GM15510 (cell line): ENCODE results near the gene CPA5.

Experiments used
- POLR2A ChIP-seq: IDR thresholded peaks from 3 replicates; pipeline ENCODE4 v1.6.1; 2011; ENCODE audit warnings: borderline replicate concordance; ENCODE audit not compliant: insufficient read length; ENCODE audit errors: extremely low read depth

CPA5 gene

GRCh38 chr7:130365088-130365487 lies 20.5 kb downstream of the CPA5 start:
- TF ChIP-seq POLR2A: no peak

- peak; percentile 43 for TF ChIP-seq POLR2A
Measured at GRCh38 chr7:130365511-130366441, 21.2 kb downstream of the CPA5 start.

GRCh38 chr7:130366564-130366963 lies 21.9 kb downstream of the CPA5 start:
- no peak for TF ChIP-seq POLR2A

DNA sequence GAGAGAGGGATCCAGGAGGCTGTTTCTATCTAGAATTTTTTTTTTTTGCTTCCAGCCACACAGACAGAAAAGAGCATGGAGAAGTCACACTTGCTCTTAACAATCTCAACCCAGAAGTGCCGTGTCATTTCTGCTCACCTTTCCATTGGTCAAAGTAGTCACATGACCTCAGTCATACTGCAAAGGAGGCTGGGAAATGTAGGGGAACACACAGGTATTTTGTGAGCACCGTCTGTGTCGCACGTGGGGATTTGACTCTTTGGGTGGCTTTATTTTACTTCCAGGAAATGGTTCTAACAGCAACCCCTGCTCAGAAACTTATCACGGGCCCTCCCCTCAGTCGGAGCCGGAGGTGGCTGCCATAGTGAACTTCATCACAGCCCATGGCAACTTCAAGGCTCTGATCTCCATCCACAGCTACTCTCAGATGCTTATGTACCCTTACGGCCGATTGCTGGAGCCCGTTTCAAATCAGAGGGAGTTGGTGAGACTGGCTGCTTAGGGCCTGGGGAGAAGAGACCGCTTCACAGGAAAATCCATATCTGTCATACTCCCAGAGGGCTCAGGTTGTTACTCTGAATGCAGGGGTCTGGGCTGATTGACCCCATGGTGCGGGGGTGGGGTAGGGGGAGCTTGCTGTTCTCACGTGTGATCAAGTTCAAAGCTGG lies 22.6 kb downstream of the CPA5 start:
- no peak for TF ChIP-seq POLR2A

- no peak for TF ChIP-seq POLR2A
Measured at GRCh38 chr7:130367836-130368746, 23.5 kb downstream of the CPA5 start.

- no peak for TF ChIP-seq POLR2A
Measured at GRCh38 chr7:130369110-130369711, 24.6 kb downstream of the CPA5 start.

- TF ChIP-seq POLR2A: no peak
Measured at GRCh38 chr7:130369831-130370550, 25.4 kb downstream of the CPA5 start.

DNA sequence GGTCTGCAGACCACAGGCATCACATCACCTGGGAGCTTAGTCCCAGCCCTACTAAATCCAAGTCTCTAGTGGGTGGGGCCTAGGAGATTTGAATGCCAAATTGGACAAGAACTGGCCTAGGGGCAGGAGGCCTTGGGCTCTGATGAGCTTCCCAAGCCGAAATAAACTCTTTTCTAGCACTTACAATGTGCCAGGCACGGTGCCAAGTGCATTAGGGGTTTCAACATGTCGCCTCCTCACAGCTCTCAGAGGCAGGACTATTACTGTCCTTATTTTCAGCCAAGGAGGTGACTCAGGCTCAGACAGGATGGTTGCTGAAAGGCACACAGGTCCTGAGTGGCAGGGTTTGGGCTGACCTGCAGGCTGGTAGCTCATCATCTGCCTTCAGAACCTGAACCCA lies 26.4 kb downstream of the CPA5 start:
- TF ChIP-seq POLR2A: no peak

DNA sequence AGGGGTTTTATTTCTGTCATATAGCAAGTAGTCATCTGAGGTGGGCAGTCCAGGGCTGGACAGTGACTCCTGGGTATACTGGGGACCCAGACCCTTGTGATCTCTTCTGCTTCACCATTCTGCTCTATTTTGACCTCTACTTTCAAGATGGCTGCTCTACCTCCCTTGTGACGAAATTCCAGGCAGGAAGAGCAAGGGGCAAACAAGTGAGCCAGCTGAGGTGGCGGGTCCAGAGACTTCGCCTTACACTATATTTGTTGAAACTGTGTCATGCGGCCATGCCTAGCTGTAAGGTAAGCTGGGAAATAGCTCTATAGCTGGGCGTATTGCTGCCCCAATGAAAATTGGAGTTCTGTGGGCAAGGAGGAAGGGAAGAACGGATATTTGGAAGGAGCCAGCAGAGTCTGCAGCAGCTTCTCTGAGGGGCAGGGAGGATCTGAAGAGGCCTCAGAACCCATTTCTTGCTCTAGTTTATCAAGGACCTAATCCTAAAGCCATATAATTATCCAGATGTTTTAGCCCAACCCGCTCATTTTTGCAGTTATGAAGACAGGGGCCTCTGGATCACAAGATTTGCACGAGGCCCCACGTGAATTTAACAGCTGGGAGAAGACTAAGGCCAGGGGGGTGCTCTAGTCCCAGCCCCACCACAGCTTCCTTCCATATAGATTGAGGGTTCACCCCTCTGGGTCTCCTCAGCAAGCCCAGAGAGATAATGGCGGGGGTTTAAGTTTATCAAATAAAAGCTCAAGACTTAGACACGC lies 28.0 kb downstream of the CPA5 start:
- TF ChIP-seq POLR2A: no peak

DNA sequence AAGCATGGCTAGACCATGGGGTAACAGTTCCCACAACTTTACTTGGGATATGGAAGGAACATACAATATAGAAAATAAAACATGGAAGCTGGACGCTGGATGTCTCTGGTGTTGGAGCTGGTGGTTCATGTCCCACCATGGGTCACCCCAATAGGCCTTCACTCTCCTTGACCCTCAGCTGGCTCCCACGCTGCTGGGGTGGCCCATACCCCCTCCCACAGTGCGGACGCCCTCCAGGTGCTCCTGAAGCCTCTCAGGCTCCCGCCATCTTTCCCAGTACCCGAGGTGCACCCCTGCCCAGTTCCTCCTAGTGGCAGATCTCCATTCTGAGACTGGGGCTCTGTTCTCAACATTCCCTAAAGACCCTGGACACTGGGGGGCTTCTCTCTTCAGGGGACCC lies 29.9 kb downstream of the CPA5 start:
- no peak for TF ChIP-seq POLR2A

DNA sequence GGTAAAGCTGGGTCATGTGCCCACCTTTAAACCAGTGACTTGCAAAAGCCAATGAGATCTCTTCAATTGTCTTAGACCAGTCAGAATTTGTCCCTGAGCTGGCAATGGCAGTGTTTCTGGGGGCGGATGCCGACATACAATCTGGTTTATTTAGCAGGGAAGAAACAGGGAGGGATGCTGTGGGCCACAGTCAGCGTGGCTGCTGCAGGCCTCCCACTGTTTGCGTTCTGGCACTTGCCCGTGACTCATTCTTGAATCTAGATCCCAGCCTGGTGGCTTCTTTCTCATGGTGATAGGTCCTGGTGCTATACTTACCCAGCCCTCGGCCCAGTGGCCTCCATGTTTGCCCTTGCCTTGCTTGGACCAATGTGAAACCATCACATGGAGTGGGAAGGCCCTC lies 32.6 kb downstream of the CPA5 start:
- TF ChIP-seq POLR2A: no peak

- TF ChIP-seq POLR2A: no peak
Measured at GRCh38 chr7:130379019-130379418, 34.4 kb downstream of the CPA5 start.

DNA sequence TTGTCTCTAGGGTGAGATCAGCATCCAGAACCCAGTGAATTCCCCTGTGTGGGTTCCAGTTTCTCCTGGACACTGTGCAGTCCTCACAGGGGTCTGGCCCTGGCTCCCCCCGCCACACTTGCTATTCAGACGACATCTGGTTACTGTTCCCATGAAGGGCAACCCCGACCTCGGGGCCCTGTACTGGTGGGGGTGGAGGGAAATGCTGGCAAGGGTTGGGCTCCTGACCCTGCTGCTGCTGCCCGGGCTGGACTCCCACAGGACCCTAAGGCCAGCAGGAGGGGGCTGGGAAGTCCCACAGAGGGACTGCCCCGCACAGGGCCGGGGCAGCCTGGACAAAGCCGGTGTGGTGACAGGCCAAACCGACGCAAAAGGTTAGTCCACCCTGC lies 34.9 kb downstream of the CPA5 start:
- TF ChIP-seq POLR2A: no peak
